Kidney (tissue), 14 donors: ENCODE results near the gene OBP2A. TPM values are rescaled to one million over a fixed set of nuclear protein-coding genes. Genes with fewer than 3 reads are reported as not detected.

ENCODE experiments used
- DNase-seq, 5 donors: peaks; one replicate each; pipeline ENCODE4 v3.0.0-alpha.2; 2013 to 2020
- FAIRE-seq: peaks from 2 replicates; lab custom pipeline; 2012; peaks lifted over from hg19 to GRCh38; lab: Jason Lieb, UNC
- H3K27ac ChIP-seq, 2 donors: one replicate each; pipeline ENCODE4 v1.7.0; 2013; ENCODE audit warnings: low read depth in 2 of 2, low read length in 2 of 2, inconsistent platforms in 1 of 2
- H3K27me3 ChIP-seq: one replicate; pipeline ENCODE4 v1.7.1; 2013; ENCODE audit warnings: low read length, inconsistent platforms; ENCODE audit not compliant: control insufficient read depth, insufficient read depth
- H3K36me3 ChIP-seq, 3 donors: one replicate each; pipeline versions ENCODE4 v1.7.0 to v1.7.1; 2013; ENCODE audit warnings: low read length in 3 of 3, control low read depth in 1 of 3, inconsistent platforms in 1 of 3; ENCODE audit not compliant: insufficient read depth in 3 of 3, control insufficient read depth in 2 of 3
- H3K4me1 ChIP-seq, 3 donors: one replicate each; pipeline versions ENCODE4 v1.7.0 to v1.7.1; 2013; ENCODE audit warnings: low read length in 3 of 3, inconsistent platforms in 1 of 3, low read depth in 1 of 3; ENCODE audit not compliant: control insufficient read depth in 2 of 3, insufficient read depth in 2 of 3
- H3K4me3 ChIP-seq, 3 donors: one replicate each; pipeline versions ENCODE4 v1.7.0 to v1.8.1; 2013; ENCODE audit warnings: low read length in 3 of 3, control low read depth in 1 of 3, inconsistent platforms in 1 of 3
- H3K9ac ChIP-seq, 3 donors: one replicate each; pipeline versions ENCODE4 v1.7.0 to v1.7.1; 2013; ENCODE audit warnings: low read length in 3 of 3, control low read depth in 1 of 3, inconsistent platforms in 1 of 3
- H3K9me3 ChIP-seq, 3 donors: one replicate each; pipeline versions ENCODE4 v1.7.0 to v1.7.1; 2013; ENCODE audit warnings: low read length in 3 of 3, control low read depth in 1 of 3, inconsistent platforms in 1 of 3; ENCODE audit not compliant: control insufficient read depth in 2 of 3, insufficient read depth in 1 of 3
- intact Hi-C: fragments of 100-400 bp; cut with DNase I; formaldehyde crosslinking; loops from one replicate; pipeline ENCODE4 v1.11.1; 2022
- polyA plus RNA-seq: library from polyadenylated mRNA; stranded (reverse); fragments of 350-450 nt; fragmentation: Illumina TruSeq; extraction: RNeasy Lipid Tissue Mini Kit (QIAGEN cat#74804); gene quantifications from one replicate; pipeline ENCODE4 v1.2.3, GENCODE V29; 2014; ENCODE audit warnings: low read depth, low replicate concordance; ENCODE audit not compliant: insufficient read depth
- total RNA-seq: library from RNA; stranded (reverse); fragmentation: NEBNext Ultra II Directional; extraction: Animal tissue kit (Norgen Biotek cat#: 25700); gene quantifications from one replicate; pipeline ENCODE4 v1.2.1, GENCODE V29; 2021
- TF ChIP-seq, protein P1 (sequence below): IDR thresholded peaks from 3 replicates; pipeline ENCODE4 v1.5.1; 2012; ENCODE audit warnings: mild to moderate bottlenecking, moderate library complexity, borderline replicate concordance; ENCODE audit not compliant: insufficient read depth; ENCODE audit errors: extremely low read depth
- donor health status: control.
- donor health status: control.
- donor health status: control.
- donor health status: control.
- donor health status: control.
- donor health status: DM: yes; HTN: yes; CAD: no.
- donor health status: Normal renal cell carcinoma (clear cell type).

OBP2A gene
- total and polyA plus RNA-seq, 2 donors from 2014 or later, result not detected

DNA sequence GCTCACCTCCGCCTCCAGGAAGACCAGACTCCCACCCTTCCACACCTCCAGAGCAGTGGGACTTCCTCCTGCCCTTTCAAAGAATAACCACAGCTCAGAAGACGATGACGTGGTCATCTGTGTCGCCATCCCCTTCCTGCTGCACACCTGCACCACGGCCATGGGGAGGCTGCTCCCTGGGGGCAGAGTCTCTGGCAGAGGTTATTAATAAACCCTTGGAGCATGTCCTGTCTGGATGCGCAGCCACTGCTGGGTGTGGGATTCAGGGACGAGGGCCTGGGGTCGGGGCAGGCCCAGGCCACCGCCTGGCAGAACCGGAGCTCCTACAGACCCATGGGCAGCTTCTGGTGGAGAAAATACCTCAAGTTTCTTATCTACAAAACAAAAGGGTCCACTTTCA, 20.6 kb downstream of the OBP2A start:
- H3K4me1 ChIP-seq, result no peaks in the 10 kb centered on the region
- no peak for DNase-seq
- no peaks in the 10 kb centered on the region for H3K27me3 ChIP-seq
- no peaks in the 10 kb centered on the region for H3K36me3 ChIP-seq
- H3K9me3 ChIP-seq, result no peaks in the 10 kb centered on the region
- no peak overlapping the region for H3K27ac ChIP-seq
- H3K9ac ChIP-seq, result no peak overlapping the region
- TF ChIP-seq, protein P1, sequence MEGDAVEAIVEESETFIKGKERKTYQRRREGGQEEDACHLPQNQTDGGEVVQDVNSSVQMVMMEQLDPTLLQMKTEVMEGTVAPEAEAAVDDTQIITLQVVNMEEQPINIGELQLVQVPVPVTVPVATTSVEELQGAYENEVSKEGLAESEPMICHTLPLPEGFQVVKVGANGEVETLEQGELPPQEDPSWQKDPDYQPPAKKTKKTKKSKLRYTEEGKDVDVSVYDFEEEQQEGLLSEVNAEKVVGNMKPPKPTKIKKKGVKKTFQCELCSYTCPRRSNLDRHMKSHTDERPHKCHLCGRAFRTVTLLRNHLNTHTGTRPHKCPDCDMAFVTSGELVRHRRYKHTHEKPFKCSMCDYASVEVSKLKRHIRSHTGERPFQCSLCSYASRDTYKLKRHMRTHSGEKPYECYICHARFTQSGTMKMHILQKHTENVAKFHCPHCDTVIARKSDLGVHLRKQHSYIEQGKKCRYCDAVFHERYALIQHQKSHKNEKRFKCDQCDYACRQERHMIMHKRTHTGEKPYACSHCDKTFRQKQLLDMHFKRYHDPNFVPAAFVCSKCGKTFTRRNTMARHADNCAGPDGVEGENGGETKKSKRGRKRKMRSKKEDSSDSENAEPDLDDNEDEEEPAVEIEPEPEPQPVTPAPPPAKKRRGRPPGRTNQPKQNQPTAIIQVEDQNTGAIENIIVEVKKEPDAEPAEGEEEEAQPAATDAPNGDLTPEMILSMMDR, result no peak
- no peak overlapping the region for H3K4me3 ChIP-seq
- FAIRE-seq, result no peak
- intact Hi-C loops, result no loop called here

DNA sequence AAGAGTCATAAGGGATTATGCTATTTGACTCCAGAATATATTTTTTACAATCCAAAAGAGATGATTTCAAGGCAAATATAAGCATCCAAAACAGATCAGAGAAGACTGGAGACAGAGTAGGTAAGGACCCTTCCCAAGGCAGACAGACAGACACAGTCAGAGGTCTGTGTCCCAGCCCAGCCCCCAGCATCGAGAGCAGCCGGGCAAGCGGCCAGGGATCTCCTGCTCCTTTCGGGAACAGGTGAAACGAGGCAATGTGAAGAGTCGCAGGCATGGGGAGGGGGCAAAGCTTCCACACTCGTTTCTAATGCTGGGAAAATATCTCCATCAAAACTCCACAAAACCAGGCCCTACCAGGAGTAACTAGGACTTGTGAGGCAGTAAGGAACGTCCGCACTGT, 21.4 kb downstream of the OBP2A start:
- DNase-seq (no peak), FAIRE-seq (no peak)
- Histone ChIP-seq H3K4me3 (no peak overlapping the region), H3K4me1 (no peaks in the 10 kb centered on the region), H3K27ac (no peak overlapping the region), H3K9ac (no peak overlapping the region), H3K36me3 (no peaks in the 10 kb centered on the region), H3K27me3 (no peaks in the 10 kb centered on the region), H3K9me3 (no peaks in the 10 kb centered on the region)
- intact Hi-C loops, result no loop called here
- TF ChIP-seq, protein P1, result no peak

DNA sequence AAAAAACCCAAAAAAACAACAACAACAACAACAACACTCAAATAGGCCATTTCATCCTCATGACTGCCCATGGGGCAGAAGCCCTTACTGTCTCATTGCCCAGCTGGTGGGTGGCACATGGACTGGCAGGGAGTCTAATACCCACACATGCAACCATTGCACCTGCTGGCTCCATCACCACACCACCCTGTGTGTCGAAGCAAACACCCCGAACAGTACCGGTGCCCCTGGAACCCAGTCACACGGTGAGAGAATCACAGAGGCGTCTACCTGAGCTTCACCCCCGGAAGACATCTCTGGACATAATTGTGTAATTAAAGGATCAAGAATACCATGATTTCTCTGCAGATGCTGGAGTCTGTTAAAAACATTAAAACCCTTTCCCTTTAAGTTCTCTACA, 22.1 kb downstream of the OBP2A start:
- FAIRE-seq (no peak), DNase-seq (no peak)
- TF ChIP-seq, protein P1, result no peak
- no peak overlapping the region for H3K9ac ChIP-seq
- no peaks in the 10 kb centered on the region for H3K9me3 ChIP-seq
- H3K27ac ChIP-seq, result no peak overlapping the region
- intact Hi-C loops, result no loop called here
- no peaks in the 10 kb centered on the region for H3K27me3 ChIP-seq
- H3K36me3 ChIP-seq, result no peaks in the 10 kb centered on the region
- H3K4me1 ChIP-seq, result no peaks in the 10 kb centered on the region
- H3K4me3 ChIP-seq, result no peak overlapping the region

DNA sequence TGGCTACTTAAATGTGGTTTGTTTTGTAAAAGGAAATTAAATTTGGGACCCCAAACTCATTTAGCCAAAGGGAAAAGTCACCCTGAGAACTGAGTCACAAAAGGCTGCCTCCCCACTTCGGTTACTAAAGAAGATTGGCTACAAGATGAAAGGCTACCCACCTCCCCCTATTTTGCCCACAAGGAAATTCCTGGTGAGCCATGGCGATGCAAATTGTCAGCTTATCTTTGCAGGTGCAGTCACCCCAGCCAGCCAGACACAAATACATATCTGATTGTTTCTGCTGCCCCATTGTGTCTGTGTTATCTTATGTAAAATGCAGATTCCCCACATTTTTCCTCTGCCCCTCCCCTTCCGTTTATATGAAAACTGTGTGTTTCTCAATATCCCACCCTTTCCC, 24.5 kb downstream of the OBP2A start:
- Histone ChIP-seq H3K9me3 (no peaks in the 10 kb centered on the region), H3K4me1 (no peaks in the 10 kb centered on the region), H3K9ac (no peak overlapping the region), H3K27ac (no peak overlapping the region), H3K4me3 (no peak overlapping the region), H3K27me3 (no peaks in the 10 kb centered on the region), H3K36me3 (no peaks in the 10 kb centered on the region)
- FAIRE-seq (no peak), DNase-seq (no peak)
- TF ChIP-seq, protein P1, result no peak
- intact Hi-C loops, result no loop called here
